Trophoblast cell (in vitro differentiated cells and primary cell): Measurements from ENCODE around the gene FAM222B.
A peak's percentile ranks its signal among the peaks of the same experiment; 100 is the strongest.

Experiments
- DNase-seq, 2 donors: peaks; one replicate each; pipeline ENCODE4 v3.0.0-alpha.2; 2016
- H2AFZ ChIP-seq: 2 replicates; pipeline ENCODE4 v1.6.1; 2013; ENCODE audit warnings: low read length, moderate library complexity, mild to moderate bottlenecking; ENCODE audit not compliant: insufficient read depth, poor library complexity
- H2AK5ac ChIP-seq: 2 replicates; pipeline ENCODE4 v1.6.1; 2013; ENCODE audit warnings: mild to moderate bottlenecking, low read length
- H2BK120ac ChIP-seq: 2 replicates; pipeline ENCODE4 v1.6.1; 2013; ENCODE audit warnings: low read length, mild to moderate bottlenecking, moderate library complexity; ENCODE audit not compliant: insufficient read depth, poor library complexity
- H2BK12ac ChIP-seq: 2 replicates; pipeline ENCODE4 v1.6.1; 2013; ENCODE audit warnings: mild to moderate bottlenecking, low read length, moderate library complexity
- H2BK5ac ChIP-seq: 2 replicates; pipeline ENCODE4 v1.6.1; 2013; ENCODE audit warnings: low read length, low read depth, moderate library complexity, mild to moderate bottlenecking; ENCODE audit not compliant: poor library complexity
- H3K14ac ChIP-seq: 2 replicates; pipeline ENCODE4 v1.6.1; 2013; ENCODE audit warnings: mild to moderate bottlenecking, low read length
- H3K18ac ChIP-seq: 2 replicates; pipeline ENCODE4 v1.6.1; 2013; ENCODE audit warnings: mild to moderate bottlenecking, low read length
- H3K23ac ChIP-seq: 2 replicates; pipeline ENCODE4 v1.6.1; 2013; ENCODE audit warnings: low read length
- H3K27ac ChIP-seq: 2 replicates; pipeline ENCODE4 v1.5.1; 2013; ENCODE audit warnings: low read depth, mild to moderate bottlenecking, inconsistent platforms, low read length, moderate library complexity
- H3K27me3 ChIP-seq: 2 replicates; pipeline ENCODE4 v1.6.1; 2013; ENCODE audit warnings: inconsistent platforms, mild to moderate bottlenecking, low read length, moderate library complexity; ENCODE audit not compliant: insufficient read depth
- H3K36me3 ChIP-seq, 2 experiments: 1 replicate in 1 of 2; 2 replicates in 1 of 2; pipeline ENCODE4 v1.6.1; 2013; ENCODE audit warnings: low read length in 2 of 2, mild to moderate bottlenecking in 2 of 2, moderate library complexity in 1 of 2; ENCODE audit not compliant: insufficient read depth in 2 of 2, control insufficient read depth in 1 of 2
- H3K4ac ChIP-seq: 2 replicates; pipeline ENCODE4 v1.6.1; 2013; ENCODE audit warnings: low read depth, mild to moderate bottlenecking, low read length, moderate library complexity
- H3K4me1 ChIP-seq, 2 experiments: 1 replicate in 1 of 2; 2 replicates in 1 of 2; pipeline ENCODE4 v1.6.1; 2013; ENCODE audit warnings: low read length in 2 of 2, mild to moderate bottlenecking in 2 of 2, moderate library complexity in 1 of 2; ENCODE audit not compliant: insufficient read depth in 2 of 2, control insufficient read depth in 1 of 2
- H3K4me2 ChIP-seq: 2 replicates; pipeline ENCODE4 v1.6.1; 2013; ENCODE audit warnings: inconsistent platforms, mild to moderate bottlenecking, low read length, moderate library complexity
- H3K4me3 ChIP-seq: 2 replicates; pipeline ENCODE4 v1.5.1; 2013; ENCODE audit warnings: mild to moderate bottlenecking, low read depth, low read length, inconsistent platforms
- H3K79me1 ChIP-seq: one replicate; pipeline ENCODE4 v1.6.1; 2013; ENCODE audit warnings: low read length
- H3K79me2 ChIP-seq: 2 replicates; pipeline ENCODE4 v1.6.1; 2013; ENCODE audit warnings: low read length, mild to moderate bottlenecking; ENCODE audit not compliant: control insufficient read depth, insufficient read depth, poor library complexity
- H3K9ac ChIP-seq: 2 replicates; pipeline ENCODE4 v1.6.1; 2013; ENCODE audit warnings: mild to moderate bottlenecking, low read length
- H3K9me3 ChIP-seq: 2 replicates; pipeline ENCODE4 v1.6.1; 2013; ENCODE audit warnings: low read depth, mild to moderate bottlenecking, control low read depth, inconsistent platforms, low read length; ENCODE audit not compliant: insufficient read depth
- H4K12ac ChIP-seq: 2 replicates; pipeline ENCODE4 v1.6.1; 2013; ENCODE audit warnings: low read depth, mild to moderate bottlenecking, low read length, moderate library complexity
- H4K8ac ChIP-seq: 2 replicates; pipeline ENCODE4 v1.6.1; 2013; ENCODE audit warnings: low read depth, mild to moderate bottlenecking, low read length, moderate library complexity
- H4K91ac ChIP-seq: one replicate; pipeline ENCODE4 v1.6.1; 2013; ENCODE audit warnings: low read depth, mild to moderate bottlenecking, low read length, moderate library complexity
- WGBS: extraction: QIAGEN DNeasy Blood & Tissue Kit; methylation state at CpG from one replicate; pipeline ENCODE4 v1.1.7; 2013; ENCODE audit warnings: missing lambda C conversion rate; ENCODE audit not compliant: insufficient read length, insufficient coverage; ENCODE audit errors: extremely low coverage; 5-methylcytosine and 5-hydroxymethylcytosine counted together

Gene FAM222B

DNA sequence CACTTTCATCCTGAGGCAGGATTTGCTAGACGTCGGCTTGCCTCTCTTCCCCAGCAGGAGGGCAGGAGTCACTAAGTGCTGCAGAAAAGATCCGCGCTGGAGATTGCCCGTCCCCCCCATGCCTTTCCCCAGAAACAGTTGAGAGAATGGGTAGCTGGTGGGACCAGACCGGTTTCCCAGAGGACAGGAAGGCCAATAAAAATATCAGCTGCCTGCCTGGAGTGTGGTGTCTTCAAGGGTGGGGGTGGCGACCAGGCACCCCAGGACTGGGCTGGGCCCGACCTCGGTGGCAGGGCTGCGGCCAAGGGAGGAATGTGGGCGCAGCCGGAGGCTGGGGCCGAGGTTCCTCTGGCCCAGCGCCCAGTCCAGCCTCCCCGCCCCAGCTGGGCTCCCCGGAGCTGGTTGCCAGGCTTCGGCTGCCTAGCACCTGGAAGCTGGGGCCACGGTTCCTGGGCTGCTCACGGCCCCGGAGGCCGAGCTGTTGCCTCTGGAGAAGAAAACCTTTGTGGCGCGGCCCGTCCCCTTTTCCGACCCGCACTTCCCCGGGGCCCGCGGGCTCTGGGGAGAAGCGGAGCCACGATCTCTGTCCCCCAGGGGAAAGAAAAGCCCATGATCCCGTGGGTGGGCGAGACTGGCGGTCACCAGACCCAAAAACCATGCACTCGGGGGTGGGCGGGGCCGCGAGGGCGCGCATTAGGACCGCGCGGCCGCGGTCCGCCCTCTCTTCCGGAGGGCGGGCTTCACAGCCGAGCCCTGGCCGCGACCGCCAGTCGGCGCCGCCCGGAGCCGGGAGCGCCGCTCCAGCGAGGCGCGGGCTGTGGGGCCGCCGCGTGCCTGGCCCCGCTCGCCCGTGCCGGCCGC is 99.1 kb downstream of the FAM222B start, which contains the start of gene TRAF4:
TRAF4 (plus strand) TSS at position 769 of the 861 bp plus-strand sequence. CDS start 102 bp downstream, outside the sequence.
- Histone ChIP-seq H3K79me2 (peaks cover 35% of the 10 kb centered on the region), H4K91ac (peak within 1 kb of the TSS; percentile 100), H3K4me2 (peak within 1 kb of the TSS; percentile 93), H3K36me3 (peaks cover 28 to 36% of the 10 kb centered on the region in 2 experiments), H2BK5ac (peak within 1 kb of the TSS; percentile 99), H3K14ac (peak within 1 kb of the TSS; percentile 99), H3K9me3 (peaks cover 5% of the 10 kb centered on the region), H3K4me1 (peaks cover 36 to 42% of the 10 kb centered on the region in 2 experiments), H3K23ac (peak within 1 kb of the TSS; percentile 76), H3K79me1 (peaks cover 53% of the 10 kb centered on the region), H3K4ac (peak within 1 kb of the TSS; percentile 99), H4K12ac (peak within 1 kb of the TSS; percentile 97), H2BK12ac (peak within 1 kb of the TSS; percentile 89), H2BK120ac (peak within 1 kb of the TSS; percentile 98), H4K8ac (peak within 1 kb of the TSS; percentile 95), H3K18ac (peak within 1 kb of the TSS; percentile 98), H3K4me3 (peak within 1 kb of the TSS; percentile 96), H2AFZ (peak within 1 kb of the TSS; percentile 92), H2AK5ac (peak within 1 kb of the TSS; percentile 98), H3K9ac (peak within 1 kb of the TSS; percentile 98), H3K27me3 (no peaks in the 10 kb centered on the region), H3K27ac (peak within 1 kb of the TSS; percentile 100)
- DNase-seq, result peak; percentile 83 to 86
- WGBS, result no CpG with 5 or more reads among the region's 70 CpGs

DNA sequence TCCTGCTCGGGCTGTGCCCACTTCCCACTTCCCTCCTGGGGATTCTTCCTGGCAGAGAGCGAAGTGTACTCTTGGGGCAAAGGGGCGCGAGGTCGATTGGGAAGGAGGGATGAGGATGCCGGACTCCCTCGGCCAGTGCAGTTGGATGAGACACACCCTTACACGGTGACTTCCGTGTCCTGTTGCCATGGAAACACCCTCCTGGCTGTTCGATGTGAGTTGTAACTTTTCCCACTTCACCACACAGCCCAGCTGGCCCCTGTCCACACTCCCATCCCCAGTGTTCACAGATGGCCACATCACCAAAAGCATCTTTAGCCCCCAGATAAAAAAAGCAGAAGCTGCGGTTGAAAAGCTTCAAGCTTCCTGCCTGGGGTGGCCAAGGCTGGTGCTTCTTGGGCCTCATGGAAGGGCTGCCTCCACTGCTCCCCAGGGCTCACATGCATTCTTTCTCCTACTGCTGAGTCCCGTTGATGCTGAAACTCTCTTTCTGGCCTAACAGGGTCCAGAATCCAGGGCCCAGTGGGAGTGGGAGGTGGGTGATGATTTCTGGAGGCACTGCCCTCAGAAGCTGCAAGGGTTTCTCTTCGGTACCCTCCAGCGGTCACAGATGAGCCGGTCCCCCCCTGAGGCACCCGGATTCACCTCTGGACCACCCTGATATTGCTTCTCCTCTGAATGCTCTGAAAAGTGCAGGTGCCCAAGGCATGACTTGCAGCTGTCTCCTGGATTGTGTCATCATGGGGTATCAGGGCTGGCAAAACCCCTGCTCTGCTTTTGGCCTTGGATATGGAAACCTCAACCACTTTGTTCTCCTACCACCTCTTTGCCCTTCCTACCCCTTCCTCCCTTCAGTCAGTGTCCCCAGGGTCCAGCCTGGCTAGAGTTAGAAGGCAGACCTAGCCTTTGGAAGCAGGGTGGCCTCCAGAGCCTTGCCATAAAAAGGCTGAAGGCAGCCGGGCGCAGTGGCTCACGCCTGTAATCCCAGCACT is 100.9 kb downstream of the FAM222B start:
- peak overlapping the region; percentile 39 for H3K18ac ChIP-seq
- H2AFZ ChIP-seq, result no peak overlapping the region
- peak overlapping the region; percentile 76 for H3K23ac ChIP-seq
- H2BK5ac ChIP-seq, result no peak overlapping the region
- H4K12ac ChIP-seq, result no peak overlapping the region
- H3K4me3 ChIP-seq, result no peak overlapping the region
- H3K4me1 ChIP-seq, result peaks cover 24 to 37% of the 10 kb centered on the region in 2 experiments
- peak overlapping the region; percentile 93 for H4K91ac ChIP-seq
- no peaks in the 10 kb centered on the region for H3K27me3 ChIP-seq
- peak overlapping the region; percentile 74 for H2BK12ac ChIP-seq
- H3K4me2 ChIP-seq, result no peak overlapping the region
- H2AK5ac ChIP-seq, result peak overlapping the region; percentile 92
- peak overlapping the region; percentile 34 for H2BK120ac ChIP-seq
- peak overlapping the region; percentile 100 for H3K27ac ChIP-seq
- H4K8ac ChIP-seq, result peak overlapping the region; percentile 33
- no CpG with 5 or more reads among the region's 19 CpGs for WGBS
- peaks cover 11% of the 10 kb centered on the region for H3K9me3 ChIP-seq
- no peak overlapping the region for H3K9ac ChIP-seq
- DNase-seq, result no peak
- H3K14ac ChIP-seq, result peak overlapping the region; percentile 82
- no peak overlapping the region for H3K4ac ChIP-seq
- peaks cover 13 to 18% of the 10 kb centered on the region in 2 experiments for H3K36me3 ChIP-seq
- H3K79me1 ChIP-seq, result peaks cover 41% of the 10 kb centered on the region
- H3K79me2 ChIP-seq, result peaks cover 27% of the 10 kb centered on the region

DNA sequence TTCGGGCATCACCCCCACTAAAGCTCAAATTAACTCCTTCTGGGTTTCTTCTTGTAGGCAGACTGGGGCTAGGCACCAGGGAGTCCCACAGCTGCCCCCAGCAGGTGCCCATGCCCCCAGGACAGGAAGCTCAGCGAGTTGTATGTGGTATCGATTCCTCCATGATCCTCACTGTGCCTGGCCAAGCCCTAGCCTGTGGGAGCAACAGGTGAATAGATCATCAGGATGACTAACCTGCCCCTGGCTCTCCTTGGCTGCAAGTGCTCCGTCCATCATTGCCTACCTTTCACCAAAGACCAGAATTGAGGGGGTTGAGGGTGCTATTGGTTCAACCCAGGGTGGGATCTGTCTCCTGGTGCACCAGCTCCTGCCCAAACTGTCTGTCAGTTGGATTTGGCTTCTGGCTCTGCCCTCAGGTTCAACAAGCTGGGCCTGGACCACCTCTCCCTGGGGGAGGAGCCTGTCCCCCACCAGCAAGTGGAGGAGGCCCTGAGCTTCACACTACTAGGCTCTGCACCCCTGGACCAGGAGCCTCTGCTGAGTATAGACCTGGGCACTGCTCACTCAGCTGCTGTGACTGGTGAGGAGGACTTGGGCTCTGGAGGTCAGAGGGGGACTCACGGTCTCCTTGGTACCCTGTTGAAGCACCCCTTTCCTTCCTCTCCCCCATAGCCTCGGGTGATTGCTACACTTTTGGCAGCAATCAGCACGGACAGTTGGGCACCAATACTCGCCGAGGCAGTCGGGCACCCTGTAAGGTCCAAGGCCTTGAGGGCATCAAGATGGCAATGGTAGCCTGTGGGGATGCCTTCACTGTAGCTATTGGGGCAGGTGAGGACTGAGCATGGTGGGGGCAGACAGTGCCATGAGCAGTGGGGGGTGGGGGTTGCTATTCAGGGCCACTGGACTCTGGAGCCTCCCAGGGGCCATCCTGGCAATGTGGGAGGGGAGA is 101.9 kb downstream of the FAM222B start:
- Histone ChIP-seq H2BK12ac (peak overlapping the region; percentile 37), H4K91ac (no peak overlapping the region), H3K4ac (no peak overlapping the region), H4K12ac (no peak overlapping the region), H3K27me3 (no peaks in the 10 kb centered on the region), H3K79me2 (peaks cover 19% of the 10 kb centered on the region), H3K4me1 (peaks cover 15 to 28% of the 10 kb centered on the region in 2 experiments), H2AFZ (no peak overlapping the region), H3K14ac (no peak overlapping the region), H3K23ac (no peak overlapping the region), H2BK120ac (no peak overlapping the region), H3K18ac (no peak overlapping the region), H3K9me3 (peaks cover 11% of the 10 kb centered on the region), H2BK5ac (no peak overlapping the region), H3K36me3 (peaks cover 5 to 8% of the 10 kb centered on the region in 2 experiments), H3K27ac (no peak overlapping the region), H3K79me1 (peaks cover 32% of the 10 kb centered on the region), H2AK5ac (peak overlapping the region; percentile 13), H4K8ac (no peak overlapping the region), H3K9ac (no peak overlapping the region), H3K4me2 (no peak overlapping the region), H3K4me3 (no peak overlapping the region)
- DNase-seq, result no peak
- no CpG with 5 or more reads among the region's 10 CpGs for WGBS
